SU-DHL-6 (cell line): ENCODE measurements around the gene COL23A1.

Source experiments
- EZH2phosphoT487 ChIP-seq: fragments of 200-600 bp; sonication (generic), shearing (Covaris generic); conservative IDR thresholded peaks from 2 replicates; pipeline ENCODE4 v1.6.1; 2018; ENCODE audit warnings: mild to moderate bottlenecking, antibody characterized with exemption, low read length, moderate library complexity, mixed read lengths
- TF ChIP-seq, protein P1 (sequence below): fragments of 200-600 bp; sonication (generic); IDR thresholded peaks from one replicate; pipeline ENCODE4 v1.5.1; 2017; ENCODE audit warnings: antibody characterized with exemption, mild to moderate bottlenecking, low read length, moderate library complexity; ENCODE audit not compliant: insufficient read depth, poor library complexity, severe bottlenecking

DNA sequence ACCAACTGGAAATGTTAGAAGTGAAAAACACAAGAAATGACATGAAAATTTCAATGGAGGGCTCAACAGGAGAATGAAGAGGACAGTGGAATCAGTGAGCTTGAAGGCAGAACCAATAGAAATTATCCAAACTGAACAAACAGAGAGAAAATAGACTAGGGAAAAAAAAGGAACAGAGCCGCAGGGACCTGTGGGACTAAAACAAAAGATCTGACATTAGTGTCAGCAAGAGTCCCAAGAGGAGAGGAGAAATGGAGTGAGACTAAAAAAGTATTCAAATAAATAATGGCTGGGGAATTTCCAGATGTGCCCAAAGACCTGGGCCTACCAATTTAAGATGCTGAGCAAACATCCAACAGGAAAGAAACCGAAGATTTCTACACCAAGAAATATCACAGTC is 182.5 kb downstream of the COL23A1 start:
- TF ChIP-seq, protein P1, sequence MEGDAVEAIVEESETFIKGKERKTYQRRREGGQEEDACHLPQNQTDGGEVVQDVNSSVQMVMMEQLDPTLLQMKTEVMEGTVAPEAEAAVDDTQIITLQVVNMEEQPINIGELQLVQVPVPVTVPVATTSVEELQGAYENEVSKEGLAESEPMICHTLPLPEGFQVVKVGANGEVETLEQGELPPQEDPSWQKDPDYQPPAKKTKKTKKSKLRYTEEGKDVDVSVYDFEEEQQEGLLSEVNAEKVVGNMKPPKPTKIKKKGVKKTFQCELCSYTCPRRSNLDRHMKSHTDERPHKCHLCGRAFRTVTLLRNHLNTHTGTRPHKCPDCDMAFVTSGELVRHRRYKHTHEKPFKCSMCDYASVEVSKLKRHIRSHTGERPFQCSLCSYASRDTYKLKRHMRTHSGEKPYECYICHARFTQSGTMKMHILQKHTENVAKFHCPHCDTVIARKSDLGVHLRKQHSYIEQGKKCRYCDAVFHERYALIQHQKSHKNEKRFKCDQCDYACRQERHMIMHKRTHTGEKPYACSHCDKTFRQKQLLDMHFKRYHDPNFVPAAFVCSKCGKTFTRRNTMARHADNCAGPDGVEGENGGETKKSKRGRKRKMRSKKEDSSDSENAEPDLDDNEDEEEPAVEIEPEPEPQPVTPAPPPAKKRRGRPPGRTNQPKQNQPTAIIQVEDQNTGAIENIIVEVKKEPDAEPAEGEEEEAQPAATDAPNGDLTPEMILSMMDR = no peak
- no peak for TF ChIP-seq EZH2phosphoT487
